ENCODE results near the gene EXOC4.
"Not testable (repeated sequence)": the region's sequence is repeated elsewhere in the genome, so short reads cannot be mapped to it uniquely, and the experiment has no call there.

Gene EXOC4

DNA sequence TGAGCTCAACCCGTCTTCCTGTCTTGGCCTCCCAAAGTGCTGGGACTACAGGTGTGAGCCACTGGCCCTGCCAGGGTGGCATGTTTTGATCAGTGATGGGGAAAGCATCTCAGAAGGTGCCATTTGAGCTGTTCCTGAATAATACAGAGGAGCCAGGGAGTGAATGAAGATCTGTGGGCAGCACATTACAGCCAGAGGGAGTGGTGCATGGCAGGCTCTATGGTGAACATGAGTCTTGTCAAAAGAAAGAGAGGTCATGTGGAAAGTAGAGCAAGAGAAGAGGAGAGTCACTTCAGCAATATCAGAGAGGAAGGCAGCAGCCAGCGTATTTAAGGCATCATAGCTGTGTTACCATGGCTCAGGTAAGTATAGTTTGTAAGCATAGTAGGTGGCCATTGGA, 598.5 kb downstream of the EXOC4 start:
- DNase-seq = no peak

GRCh38 chr7:133853706-133854276, 600.9 kb downstream of the EXOC4 start:
- peak; percentile 47 to 74 for DNase-seq

DNA sequence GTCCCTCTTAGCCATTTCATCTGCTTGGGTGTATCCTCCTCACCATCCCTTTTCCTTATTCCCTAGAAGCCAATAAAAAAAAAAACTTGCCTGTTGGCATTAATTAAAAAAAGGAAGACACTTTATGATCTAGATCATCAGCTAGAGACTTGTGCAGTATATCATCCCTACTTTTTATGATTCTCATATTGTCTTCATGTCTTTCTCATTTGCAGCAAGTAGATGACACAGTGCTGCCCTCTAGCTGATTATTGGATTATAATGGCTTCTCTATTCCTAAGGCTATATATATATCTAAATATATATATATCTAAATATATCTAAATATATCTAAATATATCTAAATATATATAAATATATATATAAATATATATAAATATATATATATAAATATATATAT, 601.9 kb downstream of the EXOC4 start:
- peak; percentile 54 to 57 for DNase-seq

- no peak for DNase-seq
Measured at GRCh38 chr7:133857376-133858119, 604.7 kb downstream of the EXOC4 start.

DNA sequence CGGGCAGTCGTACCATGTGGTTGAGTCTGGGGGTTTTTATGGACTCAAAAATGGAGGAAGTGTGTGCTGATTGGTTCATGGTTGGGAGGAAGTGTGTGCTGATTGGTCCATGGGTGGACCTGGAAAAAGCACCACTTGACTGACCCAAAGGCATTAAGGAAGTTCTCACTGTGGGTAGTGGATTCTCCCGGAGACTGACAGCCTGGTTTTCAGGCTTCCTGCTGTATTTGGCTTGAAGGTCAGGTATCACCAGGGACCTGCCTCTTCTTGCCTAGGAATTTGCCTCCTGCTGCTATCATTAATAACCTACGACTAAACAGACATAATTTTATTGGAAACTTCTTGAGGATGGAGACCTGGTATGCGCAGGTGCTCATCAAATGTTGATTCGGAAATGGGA, 605.4 kb downstream of the EXOC4 start:
- DNase-seq = no peak

DNA sequence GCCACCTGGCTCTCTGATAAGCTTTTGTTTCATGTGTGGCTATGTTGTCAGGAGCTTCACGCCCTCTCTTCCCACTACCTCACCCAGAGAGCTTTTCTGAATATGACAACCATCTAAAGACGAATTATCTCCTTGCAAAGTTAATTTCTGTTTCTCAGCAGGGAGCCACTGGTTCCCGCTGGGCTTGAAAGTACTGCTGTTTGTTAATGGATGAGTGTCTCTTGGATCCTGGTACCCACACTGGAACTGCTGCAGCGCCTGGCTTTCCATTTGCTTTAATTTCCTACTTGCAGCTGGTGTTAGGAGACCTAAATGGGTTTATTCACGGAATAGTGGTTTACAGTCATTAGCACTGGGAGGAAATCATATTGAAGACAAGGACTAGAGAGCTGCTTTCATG, 606.4 kb downstream of the EXOC4 start:
- DNase-seq = peak; percentile 81 to 94

DNA sequence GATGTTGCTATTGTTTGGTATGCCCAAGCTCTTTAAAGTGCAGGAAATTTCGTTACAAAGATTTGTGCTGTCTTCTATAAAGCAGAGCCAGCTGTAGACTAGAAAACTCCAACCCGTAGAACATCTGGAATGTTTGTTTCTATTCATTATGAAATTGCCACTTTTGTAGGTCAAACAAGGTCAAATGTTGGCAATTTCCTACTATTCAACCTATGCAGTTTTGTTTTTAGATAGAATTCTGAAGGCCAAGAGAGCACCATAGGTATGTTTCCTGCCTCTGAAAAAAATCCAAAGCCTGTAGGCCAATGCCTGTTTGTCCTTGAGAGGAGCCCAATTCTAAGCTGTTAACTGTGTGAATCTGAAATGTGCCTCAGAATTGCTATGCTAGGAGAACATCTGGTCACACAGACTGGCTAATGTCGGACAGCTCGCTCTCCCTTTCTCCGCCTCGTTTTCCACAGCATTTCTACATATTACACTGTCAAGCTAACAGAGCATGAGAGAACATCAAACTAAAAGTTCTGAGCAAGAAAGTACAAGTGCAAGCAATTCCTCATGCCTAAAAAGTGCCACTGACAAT, 607.1 kb downstream of the EXOC4 start:
- DNase-seq = no peak

DNA sequence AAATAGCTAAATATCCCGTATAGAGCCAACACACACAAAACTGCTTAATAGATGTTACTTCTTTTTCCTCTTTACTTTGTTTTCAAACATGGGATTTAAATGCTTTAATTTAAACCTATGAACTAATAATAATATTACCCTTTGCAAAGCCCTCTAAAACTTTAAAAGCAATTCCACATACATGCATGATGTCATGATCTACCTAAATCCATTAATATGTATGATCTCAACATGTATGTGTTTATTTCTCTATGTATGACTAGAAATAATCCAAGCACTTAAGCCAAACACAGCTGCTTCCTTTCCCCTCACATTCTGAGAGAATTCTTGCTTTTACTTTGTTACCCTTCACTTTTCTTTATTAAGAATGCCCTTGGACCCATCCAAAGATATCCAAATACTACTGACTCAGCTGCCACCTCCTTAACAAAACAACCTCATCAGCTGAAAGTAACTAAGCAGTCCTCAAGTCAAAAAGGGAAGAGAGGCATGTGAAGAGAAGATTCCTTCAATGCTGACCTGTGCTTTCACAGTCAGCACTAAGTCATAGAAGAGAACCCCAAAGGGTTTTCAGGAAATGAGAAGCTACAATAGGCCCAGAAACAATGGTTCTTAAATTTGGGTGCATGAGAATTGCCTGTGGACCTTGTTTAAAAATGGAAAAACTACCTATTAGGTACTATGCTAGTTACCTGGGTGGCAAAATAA, 607.9 kb downstream of the EXOC4 start:
- DNase-seq = no peak

DNA sequence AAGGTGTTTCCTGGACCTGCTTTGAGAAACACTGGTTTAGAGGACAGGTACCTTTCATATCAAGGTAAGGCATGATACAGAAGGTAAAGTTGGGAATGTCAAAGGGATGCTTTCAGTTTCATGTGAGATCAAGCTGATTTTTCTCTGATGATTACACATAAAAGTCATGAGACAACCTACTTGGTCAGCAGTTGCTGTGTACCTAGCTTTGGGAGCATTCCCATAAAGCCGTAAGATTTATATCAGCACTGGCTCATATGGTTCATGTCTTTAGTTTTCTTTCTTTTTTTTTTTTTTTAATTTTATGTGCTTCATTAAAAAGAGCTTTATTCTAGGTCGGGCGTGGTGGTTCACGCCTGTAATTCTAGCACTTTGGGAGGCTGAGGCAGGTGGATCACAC, 609.0 kb downstream of the EXOC4 start:
- DNase-seq = no peak

- DNase-seq = peak; percentile 14 to 68
Measured at GRCh38 chr7:133863362-133864061, 610.6 kb downstream of the EXOC4 start.

- DNase-seq = no peak
Measured at GRCh38 chr7:133869556-133869955, 616.7 kb downstream of the EXOC4 start.

DNA sequence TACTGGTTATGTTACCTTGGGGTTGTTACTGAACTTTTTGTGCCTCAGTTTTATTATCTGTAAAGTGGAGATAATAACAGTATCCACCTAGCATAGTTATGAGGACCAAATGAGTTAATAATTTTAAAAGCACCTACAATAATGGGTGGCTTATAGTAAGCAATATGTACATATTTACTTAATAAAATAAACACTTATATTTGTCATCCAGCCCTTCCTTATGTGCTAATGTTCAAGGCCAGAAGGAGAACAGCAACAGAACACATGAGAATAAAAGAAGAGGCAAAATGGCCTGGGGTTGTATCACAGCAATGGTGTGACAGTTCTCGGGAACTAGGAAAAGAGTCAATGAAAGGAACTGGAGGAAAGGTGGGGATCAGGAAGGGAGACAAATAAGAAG, 618.9 kb downstream of the EXOC4 start:
- peak in 1 of 2 experiments; percentile 16 for DNase-seq

DNA sequence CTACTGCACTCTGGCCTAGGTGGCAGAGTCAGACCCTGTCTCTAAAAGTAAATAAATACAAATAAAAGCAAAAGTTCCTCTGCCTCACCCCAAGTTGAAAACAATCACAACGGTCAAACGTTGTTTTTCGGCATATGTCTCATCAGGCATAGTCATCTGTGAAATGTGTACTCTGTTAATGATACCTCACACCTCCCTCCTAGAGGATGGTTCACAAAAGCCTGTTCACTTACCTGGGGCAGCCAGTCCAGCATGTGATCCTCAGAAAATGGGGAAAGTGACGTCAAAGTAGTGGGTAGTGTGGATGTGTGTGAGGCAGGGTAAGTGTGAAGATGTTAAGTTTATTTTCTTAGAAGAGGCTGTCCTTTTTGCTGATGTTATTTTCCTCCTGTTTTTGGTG, 620.3 kb downstream of the EXOC4 start:
- no peak for DNase-seq

GRCh38 chr7:133873631-133874030, 620.8 kb downstream of the EXOC4 start:
- DNase-seq = no peak

DNA sequence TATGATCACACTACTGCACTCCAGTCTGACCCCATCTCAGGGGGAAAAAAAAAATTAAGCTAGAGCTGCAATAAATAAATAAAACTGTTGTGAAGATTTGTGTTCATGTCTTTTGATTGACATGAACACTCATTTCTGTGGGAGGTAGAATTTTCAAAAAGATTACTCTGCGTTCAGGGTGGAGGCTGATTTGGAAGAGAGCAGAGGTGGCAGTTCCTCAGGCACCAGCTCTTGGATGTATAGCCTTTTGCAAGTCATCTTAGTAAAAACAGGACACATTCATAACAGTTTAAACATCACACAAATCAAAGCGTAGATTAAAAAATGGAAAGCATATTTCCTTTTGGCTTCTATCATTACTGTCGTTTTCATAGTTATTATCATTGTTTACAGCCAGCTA, 630.7 kb downstream of the EXOC4 start:
- DNase-seq = no peak

DNA sequence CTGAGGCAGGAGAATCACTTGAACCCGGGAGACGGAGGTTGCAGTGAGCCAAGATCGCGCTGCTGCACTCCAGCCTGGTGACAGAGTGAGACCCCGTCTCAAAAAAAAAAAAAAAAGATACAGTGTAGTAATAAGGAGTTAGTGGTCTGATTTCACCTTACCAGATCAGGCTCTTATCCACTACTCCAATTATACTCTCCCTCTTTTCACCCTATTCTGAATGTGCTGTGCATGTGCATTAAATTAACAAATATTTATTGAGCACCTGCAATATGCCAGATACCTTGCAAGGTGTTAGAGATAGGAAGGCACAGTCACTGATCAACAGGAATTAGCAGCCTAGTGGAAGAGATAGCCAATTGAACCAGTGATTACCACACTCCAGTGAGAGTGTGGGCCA, 632.3 kb downstream of the EXOC4 start:
- DNase-seq = no peak

GRCh38 chr7:133886086-133886485, 633.2 kb downstream of the EXOC4 start:
- no peak for DNase-seq

DNA sequence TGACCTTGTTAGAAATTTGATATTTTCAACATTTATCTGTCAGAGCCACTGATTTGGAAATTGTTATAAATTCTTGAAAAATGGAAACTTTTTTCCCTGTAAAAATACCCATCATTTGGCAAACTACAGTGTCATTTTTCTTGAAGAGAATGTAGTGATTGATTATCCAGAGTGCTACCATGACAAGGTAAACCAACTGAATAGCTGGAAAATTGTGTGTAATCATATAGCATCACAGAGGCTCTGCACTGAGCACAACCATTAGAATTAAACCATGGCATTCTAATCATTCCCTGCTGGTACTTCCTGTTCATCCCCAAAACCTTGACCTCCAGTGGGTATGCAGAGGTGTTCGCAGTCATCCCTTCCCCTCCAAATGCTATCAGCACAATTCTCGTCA, 633.9 kb downstream of the EXOC4 start:
- peak in 1 of 2 experiments; percentile 57 for DNase-seq

- DNase-seq = no peak
Measured at GRCh38 chr7:133887459-133887858, 634.6 kb downstream of the EXOC4 start.

DNA sequence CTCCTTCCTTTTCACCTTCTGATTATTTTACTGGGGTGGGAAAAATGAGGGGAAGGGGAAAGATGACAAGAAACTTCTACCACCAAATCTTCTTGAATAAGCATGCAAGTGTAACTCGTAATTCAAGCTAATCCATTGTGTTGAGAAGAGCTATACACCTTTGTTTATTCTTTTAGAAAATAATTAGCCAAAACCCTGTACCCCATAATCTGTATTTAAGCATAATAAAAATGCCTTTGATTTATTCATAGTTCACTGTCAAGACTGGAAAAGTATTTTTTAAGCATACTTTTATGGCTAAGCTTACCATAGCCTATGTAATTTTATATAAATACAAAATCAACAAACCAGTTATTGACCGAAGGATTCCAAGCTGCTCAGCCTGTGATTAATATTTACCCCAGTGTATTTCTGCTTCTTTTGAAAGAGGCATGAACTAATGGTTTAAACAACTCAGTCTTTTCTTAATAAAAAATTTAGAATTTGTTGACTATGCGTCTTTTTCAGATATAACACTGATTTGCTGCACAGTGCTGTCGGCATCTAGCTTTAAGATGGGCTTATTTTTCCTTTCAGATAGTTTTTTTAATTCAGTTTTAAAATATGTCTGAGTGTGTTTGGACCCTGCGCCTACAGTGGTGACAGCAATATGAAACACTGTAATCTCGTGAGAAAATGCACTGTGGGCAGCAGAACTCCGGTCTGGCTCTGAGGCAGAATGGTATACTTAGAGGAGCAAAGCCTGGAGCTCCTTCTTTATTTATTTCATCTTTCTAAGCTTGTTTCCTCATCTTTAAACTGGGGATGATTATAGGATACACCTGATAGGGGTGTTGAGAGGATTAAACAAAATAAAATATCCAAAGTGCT, 635.4 kb downstream of the EXOC4 start:
- DNase-seq = peak in 1 of 2 experiments; percentile 31

DNA sequence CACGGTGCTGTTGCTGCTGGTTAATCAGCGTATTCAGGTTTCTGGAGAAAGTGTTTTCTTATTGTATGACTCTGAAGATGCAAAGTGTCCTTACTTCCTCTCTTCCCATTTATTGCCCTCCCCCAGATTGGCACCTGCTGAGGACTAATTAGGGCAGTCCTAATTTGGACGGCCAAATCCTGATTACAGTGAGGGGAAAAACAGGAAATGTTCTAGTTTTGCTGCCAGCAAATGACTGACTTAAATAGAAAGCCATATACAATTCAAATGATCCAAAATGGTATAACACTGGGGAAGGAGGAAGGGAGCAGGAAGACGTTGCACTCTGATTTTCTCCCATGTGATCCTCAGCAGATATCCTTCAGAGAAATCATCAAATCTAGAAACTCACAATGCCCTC, 651.9 kb downstream of the EXOC4 start:
- DNase-seq = peak in 1 of 2 experiments; percentile 44

GRCh38 chr7:133906553-133906952, 653.7 kb downstream of the EXOC4 start:
- not testable (repeated sequence) for DNase-seq
